Adipose tissue (tissue), 3 donors: ENCODE measurements around the gene ASRGL1. TPM values are rescaled to one million over a fixed set of nuclear protein-coding genes. Genes with fewer than 3 reads are reported as not detected.

ENCODE experiments used
- H3K27ac ChIP-seq: one replicate; pipeline ENCODE4 v1.5.1; 2013; ENCODE audit warnings: low read depth, low read length
- WGBS, 3 donors: extraction: QIAGEN DNeasy Blood & Tissue Kit; methylation state at CpG; one replicate each; pipeline ENCODE4 v1.1.7; 2013; 5-methylcytosine and 5-hydroxymethylcytosine counted together
- polyA plus RNA-seq, 3 donors: library from polyadenylated mRNA; stranded (reverse); fragments of 200-250 nt; gene quantifications; one replicate each; pipeline ENCODE4 v1.2.3, GENCODE V29; 2013
- donor health status: healthy with polysubstance abuse.
- donor health status: Bipolar disorder and iron deficiency.
- donor health status: healthy.

The ASRGL1 gene
- polyA plus RNA-seq, 3 donors = 6.9 to 14.4 (median 9.0) TPM

DNA sequence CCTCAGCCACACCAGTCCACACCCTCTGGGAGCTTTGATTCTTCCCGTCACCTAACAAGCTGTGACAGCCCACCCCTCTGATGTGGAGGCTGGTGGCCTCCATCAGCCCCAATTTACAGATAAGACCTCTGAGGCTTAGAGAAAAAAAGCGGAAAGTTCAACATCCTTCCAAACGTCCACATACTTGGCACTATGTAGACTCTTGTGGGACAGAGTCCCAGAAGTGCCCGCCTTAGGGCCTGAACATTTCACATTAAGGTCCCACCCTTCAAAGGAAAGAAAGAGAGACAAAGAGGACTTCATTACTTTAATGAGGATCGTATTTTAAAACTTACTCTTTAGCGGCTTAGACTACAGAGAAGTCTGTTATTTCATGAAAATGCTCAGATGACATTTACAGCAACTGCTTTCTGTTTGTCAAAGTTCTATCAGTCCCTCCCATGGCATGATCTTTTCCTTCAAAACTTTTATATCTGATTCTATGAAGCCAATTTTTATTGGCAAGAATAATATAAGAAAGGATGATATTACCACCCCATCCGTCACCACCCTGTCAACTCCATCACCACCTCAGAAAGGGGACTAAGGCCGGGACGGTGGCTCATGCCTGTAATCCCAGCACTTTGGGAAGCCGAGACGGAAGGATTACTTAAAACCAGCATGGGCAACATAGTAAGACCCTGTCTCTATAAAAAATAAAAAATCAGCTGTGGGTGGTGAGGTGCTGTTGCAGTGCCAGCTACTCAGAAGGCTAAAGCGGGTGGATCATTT, 65.9 kb downstream of the ASRGL1 start:
- no peak overlapping the region for H3K27ac ChIP-seq
- 71 to 81% (median 80%) methylated on average over 12 of the region's 12 CpGs for WGBS, 3 donors

DNA sequence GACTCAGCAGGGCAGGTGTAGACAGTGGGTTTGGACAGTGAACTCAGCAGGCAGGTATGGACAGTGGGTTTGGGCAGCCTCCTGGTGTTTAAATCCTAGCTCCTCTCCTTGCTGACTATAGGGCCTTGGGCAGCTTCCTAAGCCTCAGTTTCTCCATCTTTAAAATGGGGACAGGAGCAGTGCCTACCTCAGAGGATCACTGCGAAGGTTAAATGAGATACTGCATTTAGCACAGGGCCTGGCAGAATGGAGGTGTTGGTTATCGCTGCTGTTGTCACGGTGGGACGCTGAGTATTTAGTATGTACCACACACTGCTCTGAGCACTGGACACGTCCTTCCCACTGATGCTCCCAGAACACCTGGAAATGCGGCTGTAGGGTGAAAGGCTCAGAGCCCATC, 67.2 kb downstream of the ASRGL1 start:
- WGBS, 3 donors = 98% methylated on average over 6 of the region's 6 CpGs
- no peak overlapping the region for H3K27ac ChIP-seq

- 69 to 90% (median 89%) methylated on average over 5 of the region's 5 CpGs for WGBS, 3 donors
- no peak overlapping the region for H3K27ac ChIP-seq
These were observed 67.7 kb downstream of the ASRGL1 start for GRCh38 chr11:62404901-62405300.

DNA sequence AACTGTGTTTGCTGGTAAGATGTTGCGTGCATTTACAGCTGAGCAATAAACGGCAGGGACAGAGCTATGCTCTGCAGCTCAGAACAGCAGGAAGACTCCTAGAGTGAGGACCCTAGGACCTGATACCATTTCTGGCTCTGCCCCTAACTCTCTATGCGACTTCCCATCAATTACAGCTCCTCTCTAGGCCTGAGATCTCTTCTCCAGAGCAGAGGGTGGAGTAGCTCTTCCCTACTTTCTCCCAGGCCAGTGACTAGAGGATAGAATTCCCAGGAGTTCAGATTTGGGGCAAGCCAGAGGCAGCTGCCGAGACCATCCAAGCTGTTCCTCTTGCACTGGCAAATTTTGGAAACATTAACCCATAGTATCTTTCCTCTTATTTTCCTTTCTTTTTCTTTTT, 68.8 kb downstream of the ASRGL1 start:
- no peak overlapping the region for H3K27ac ChIP-seq
- WGBS, 3 donors = 51 to 66% (median 53%) methylated on average over 4 of the region's 4 CpGs

GRCh38 chr11:62409831-62410230, 72.6 kb downstream of the ASRGL1 start:
- 77 to 95% (median 94%) methylated on average over 8 of the region's 8 CpGs for WGBS, 3 donors
- H3K27ac ChIP-seq = no peak overlapping the region

DNA sequence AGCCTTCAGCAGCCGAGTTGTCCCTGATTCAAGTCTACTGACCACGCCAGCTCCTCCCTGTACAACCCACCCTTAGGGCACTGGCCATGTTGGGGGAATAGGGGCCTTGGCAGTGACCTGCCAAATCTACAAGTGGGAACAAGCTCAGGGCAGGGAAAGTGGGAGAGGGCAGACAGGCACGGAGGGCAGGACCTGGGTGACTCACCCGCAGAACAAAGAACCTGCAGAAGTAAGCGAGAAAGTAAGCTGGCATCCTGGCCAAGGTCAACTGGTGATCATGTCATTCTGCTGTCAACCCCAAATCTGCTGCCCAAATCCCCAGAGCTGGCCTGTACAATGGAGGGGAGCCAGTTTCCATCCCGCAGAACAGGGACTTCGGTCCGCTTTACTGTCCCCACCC, 73.7 kb downstream of the ASRGL1 start:
- WGBS, 3 donors = 86 to 90% (median 89%) methylated on average over 8 of the region's 8 CpGs
- no peak overlapping the region for H3K27ac ChIP-seq

- 84 to 90% (median 88%) methylated on average over 5 of the region's 5 CpGs for WGBS, 3 donors
- no peak overlapping the region for H3K27ac ChIP-seq
These were observed 74.3 kb downstream of the ASRGL1 start for GRCh38 chr11:62411524-62411923.

GRCh38 chr11:62413060-62413696, 75.9 kb downstream of the ASRGL1 start:
- no peak overlapping the region for H3K27ac ChIP-seq
- 59 to 71% (median 65%) methylated on average over 8 of the region's 8 CpGs for WGBS, 3 donors

DNA sequence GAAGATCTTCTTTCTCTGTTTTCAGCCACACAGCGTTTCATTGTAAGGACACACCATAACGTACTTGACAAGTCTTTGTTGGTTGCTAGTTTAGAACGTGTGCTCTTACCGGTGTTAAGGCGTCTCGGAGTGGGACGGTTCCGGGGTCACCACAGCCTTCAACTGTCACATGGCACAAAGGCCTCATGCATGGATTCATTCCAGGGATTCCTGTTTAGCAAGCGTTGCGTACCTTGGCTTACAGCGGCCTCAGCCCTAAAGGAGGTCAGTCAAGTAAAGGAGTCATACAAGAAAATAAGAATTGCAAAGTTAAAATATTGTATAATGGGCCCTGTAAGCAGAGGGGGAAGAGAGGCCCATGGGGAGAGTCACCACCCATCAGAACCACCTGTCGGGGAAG, 79.3 kb downstream of the ASRGL1 start:
- WGBS, 3 donors = 81 to 96% (median 92%) methylated on average over 12 of the region's 12 CpGs
- H3K27ac ChIP-seq = no peak overlapping the region

DNA sequence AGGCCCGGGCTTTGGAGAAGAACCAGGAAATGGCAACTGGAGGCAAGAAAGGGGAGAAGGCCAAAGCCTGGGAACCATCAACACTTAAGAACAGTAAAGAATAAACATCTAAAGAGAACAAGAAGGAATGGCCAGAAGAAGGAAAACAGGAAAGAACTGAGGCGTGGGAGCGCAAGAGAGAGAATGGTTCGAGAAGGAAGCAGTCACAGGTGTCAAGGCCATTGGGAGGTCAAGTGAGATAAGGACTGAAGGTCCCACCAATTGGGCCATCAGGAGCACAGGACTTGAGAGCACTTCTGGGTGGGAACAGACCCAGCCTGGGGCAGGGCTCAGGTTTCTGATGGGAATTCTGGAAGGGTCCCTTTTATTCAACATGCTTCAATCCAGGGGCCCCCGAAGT, 80.9 kb downstream of the ASRGL1 start:
- 88 to 89% (median 88%) methylated on average over 5 of the region's 5 CpGs for WGBS, 3 donors
- H3K27ac ChIP-seq = no peak overlapping the region

GRCh38 chr11:62418733-62419132, 81.5 kb downstream of the ASRGL1 start, which contains the start of gene SCGB1A1:
SCGB1A1 (plus strand) TSS chr11:62419033; CDS start chr11:62419096, 63 bp downstream.
- WGBS, 3 donors = 77 to 86% (median 84%) methylated on average over 4 of the region's 4 CpGs
- H3K27ac ChIP-seq = no peak within 1 kb of the TSS

DNA sequence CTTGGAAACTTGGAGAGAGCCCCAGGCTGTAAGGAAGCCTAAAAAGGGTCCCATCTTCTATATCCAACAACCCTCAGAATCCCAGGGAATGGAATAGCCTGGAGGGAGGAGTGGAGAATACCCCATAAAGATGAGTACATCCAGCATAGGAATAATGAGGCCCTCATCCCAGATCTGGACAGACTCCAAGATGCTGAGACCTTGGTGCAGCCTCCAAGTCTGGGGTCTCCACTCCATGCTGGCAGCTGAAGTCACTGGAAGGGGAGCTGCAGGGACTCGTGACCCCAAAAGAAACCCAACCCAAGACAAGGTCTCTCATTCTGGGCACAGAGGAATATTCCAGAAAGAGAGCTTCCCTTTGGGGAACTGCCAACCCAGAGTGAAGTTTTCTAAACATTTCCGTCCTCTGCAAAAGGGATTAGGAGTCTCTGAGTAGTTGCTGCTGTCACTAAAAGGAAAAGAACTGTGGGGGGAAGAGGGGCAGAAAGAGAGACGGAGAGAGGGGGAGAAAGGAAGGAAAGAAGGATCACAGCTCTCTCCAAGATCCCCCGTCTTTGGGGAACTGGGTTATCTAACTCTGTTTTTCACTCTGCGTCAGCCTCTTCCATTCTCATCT, 82.2 kb downstream of the ASRGL1 start:
- WGBS, 3 donors = 21 to 49% (median 34%) methylated on average over 5 of the region's 5 CpGs
- H3K27ac ChIP-seq = no peak overlapping the region

- WGBS, 3 donors = 42 to 54% (median 45%) methylated on average over 1 of the region's 1 CpG
- no peak overlapping the region for H3K27ac ChIP-seq
These were observed 82.7 kb downstream of the ASRGL1 start for GRCh38 chr11:62419943-62420342.

DNA sequence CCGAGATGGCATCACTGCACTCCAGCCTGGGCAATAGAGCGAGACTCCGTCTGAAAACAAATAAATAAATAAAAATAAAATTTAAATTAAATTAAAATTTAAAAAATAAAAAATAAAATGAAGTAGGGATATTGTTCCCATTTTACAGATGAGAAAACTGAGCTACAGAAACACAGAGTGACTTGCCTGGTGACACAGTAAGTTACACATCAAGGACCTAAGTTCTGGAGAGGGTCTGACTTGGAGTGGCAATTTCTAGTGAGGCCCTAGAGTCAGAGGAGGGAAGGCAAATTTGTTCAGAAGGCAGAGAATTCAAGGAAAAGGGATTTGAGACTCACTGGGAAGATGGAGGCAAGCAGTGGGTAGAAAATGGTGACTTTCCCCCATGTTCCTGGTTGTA, 83.6 kb downstream of the ASRGL1 start:
- no peak overlapping the region for H3K27ac ChIP-seq
- 95 to 98% (median 97%) methylated on average over 3 of the region's 3 CpGs for WGBS, 3 donors

- no peak overlapping the region for H3K27ac ChIP-seq
- 62 to 76% (median 72%) methylated on average over 7 of the region's 7 CpGs for WGBS, 3 donors
These were observed 84.7 kb downstream of the ASRGL1 start for GRCh38 chr11:62421996-62422395.

GRCh38 chr11:62423012-62423411, 85.8 kb downstream of the ASRGL1 start:
- WGBS, 3 donors = 70 to 90% (median 87%) methylated on average over 4 of the region's 4 CpGs
- no peak overlapping the region for H3K27ac ChIP-seq

GRCh38 chr11:62427630-62428233, 90.5 kb downstream of the ASRGL1 start:
- 26 to 55% (median 35%) methylated on average over 6 of the region's 6 CpGs for WGBS, 3 donors
- no peak overlapping the region for H3K27ac ChIP-seq

DNA sequence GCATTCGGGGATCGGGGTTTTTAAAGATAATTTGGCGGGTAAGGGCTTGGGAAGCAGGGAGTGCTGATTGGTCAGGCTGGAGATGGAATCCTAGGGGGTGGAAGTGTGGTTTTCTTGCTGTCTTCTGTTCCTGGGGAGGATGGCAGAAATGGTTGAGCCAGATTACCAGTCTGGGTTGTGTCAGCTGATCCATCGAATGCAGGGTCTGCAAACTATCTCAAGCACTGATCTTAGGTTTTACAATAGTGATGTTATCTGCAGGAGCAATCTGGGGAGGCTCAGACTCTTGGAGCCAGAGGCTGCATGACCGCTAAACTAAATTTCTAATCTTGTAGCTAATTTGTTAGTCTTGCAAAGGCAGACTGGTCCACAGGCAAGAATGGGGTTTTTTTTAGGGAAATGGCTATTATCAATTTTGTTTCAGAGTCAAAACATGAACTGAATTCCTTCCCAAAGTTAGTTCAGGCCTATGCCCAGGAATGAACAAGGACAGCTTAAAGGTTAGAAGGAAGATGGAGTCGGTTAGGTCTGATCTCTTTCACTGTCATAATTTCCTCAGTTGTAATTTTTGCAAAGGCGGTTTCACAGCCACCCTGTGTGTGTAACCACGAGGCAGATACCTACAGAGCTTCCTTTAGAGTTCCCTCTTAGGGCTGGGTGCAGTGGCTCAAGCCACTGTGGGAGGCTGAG, 91.8 kb downstream of the ASRGL1 start:
- H3K27ac ChIP-seq = no peak overlapping the region
- 77 to 79% (median 77%) methylated on average over 8 of the region's 8 CpGs for WGBS, 3 donors

- H3K27ac ChIP-seq = no peak overlapping the region
- WGBS, 3 donors = 43 to 85% (median 52%) methylated on average over 3 of the region's 3 CpGs
These were observed 93.2 kb downstream of the ASRGL1 start for GRCh38 chr11:62430425-62430824.
